Endothelial cell of umbilical vein (primary cell): ENCODE measurements around the gene TRPM1. TPM values are rescaled to one million over a fixed set of nuclear protein-coding genes. Genes with fewer than 3 reads are reported as not detected.

Experiments used
- BruUV-seq: library from RNA; stranded (reverse); fragments of 400-500 nt; replicated peaks from 2 replicates; lab custom pipeline; 2021; lab: Mats Ljungman, UMichigan
- CTCF ChIA-PET: fragments of 300-600, 350-600 bp; sonication (Branson Sonifier 250); formaldehyde crosslinking; loops from one replicate; lab custom pipeline; 2021; ENCODE audit warnings: antibody characterized with exemption, inconsistent platforms; lab: Charles Lee
- POLR2A ChIA-PET: fragments of 300-600, 350-600 bp; sonication (Branson Sonifier 250); formaldehyde crosslinking; loops from one replicate; lab custom pipeline; 2021; ENCODE audit warnings: antibody characterized with exemption, inconsistent platforms; lab: Charles Lee
- DNase-seq: peaks from one replicate; pipeline ENCODE4 v3.0.0-alpha.2; 2011; ENCODE audit warnings: low read depth, low spot score
- FAIRE-seq: peaks from 2 replicates; lab custom pipeline; 2011; peaks lifted over from hg19 to GRCh38; lab: Jason Lieb, UNC
- H2AFZ ChIP-seq: 2 replicates; pipeline ENCODE4 v1.6.0; 2012; ENCODE audit warnings: low read depth, low read length, control low read depth, inconsistent platforms
- H3K27ac ChIP-seq: 2 replicates; pipeline ENCODE4 v1.5.1; 2011; ENCODE audit warnings: low read depth, mild to moderate bottlenecking, control low read depth, low read length, moderate library complexity; ENCODE audit not compliant: insufficient read depth
- H3K27me3 ChIP-seq, 2 experiments: 2 replicates each; pipeline versions ENCODE4 v1.6.0 to v1.6.1; 2011; ENCODE audit warnings: low read length in 2 of 2, mixed read lengths in 1 of 2; ENCODE audit not compliant: control insufficient read depth in 2 of 2, insufficient read depth in 2 of 2
- H3K36me3 ChIP-seq, 2 experiments: 2 replicates in 1 of 2; 3 replicates in 1 of 2; pipeline ENCODE4 v1.5.1; 2011; ENCODE audit warnings: low read length in 2 of 2, mild to moderate bottlenecking in 1 of 2, moderate library complexity in 1 of 2; ENCODE audit not compliant: control insufficient read depth in 2 of 2, insufficient read depth in 2 of 2; ENCODE audit errors: extremely low read depth in 1 of 2
- H3K4me1 ChIP-seq: 3 replicates; pipeline ENCODE4 v1.5.1; 2011; ENCODE audit warnings: mild to moderate bottlenecking, low read length; ENCODE audit not compliant: control insufficient read depth, insufficient read depth; ENCODE audit errors: extremely low read depth
- H3K4me2 ChIP-seq: 2 replicates; pipeline ENCODE4 v1.6.1; 2011; ENCODE audit warnings: low read length, control low read depth, mixed read lengths; ENCODE audit not compliant: insufficient read depth
- H3K4me3 ChIP-seq, 3 experiments: fragments of 200-600 bp in 1 of 3; sonication (generic), shearing (Covaris generic) in 1 of 3; replicated peaks in 1 of 3; 2 replicates each; pipeline ENCODE4 v1.5.1; 2011 to 2016; ENCODE audit warnings: control low read depth in 3 of 3, low read length in 3 of 3, mild to moderate bottlenecking in 2 of 3, inconsistent platforms in 1 of 3, low read depth in 1 of 3, moderate library complexity in 1 of 3; ENCODE audit not compliant: insufficient read depth in 1 of 3
- H3K79me2 ChIP-seq: 2 replicates; pipeline ENCODE4 v1.6.0; 2012; ENCODE audit warnings: low read length, inconsistent platforms; ENCODE audit not compliant: control insufficient read depth, insufficient read depth
- H3K9ac ChIP-seq: replicated peaks from 2 replicates; pipeline ENCODE3; 2011; ENCODE audit warnings: low read length, control low read depth; ENCODE audit not compliant: insufficient read depth; ENCODE audit errors: extremely low read depth
- H3K9me1 ChIP-seq: replicated peaks from 3 replicates; pipeline ENCODE4 v1.6.0; 2011; ENCODE audit warnings: mild to moderate bottlenecking, low read length; ENCODE audit not compliant: control insufficient read depth, insufficient read depth; ENCODE audit errors: extremely low read depth
- H3K9me3 ChIP-seq: replicated peaks from 2 replicates; pipeline ENCODE4 v1.5.1; 2012; ENCODE audit warnings: low read length, inconsistent platforms; ENCODE audit not compliant: control insufficient read depth, insufficient read depth
- H4K20me1 ChIP-seq: replicated peaks from 2 replicates; pipeline ENCODE3; 2011; ENCODE audit warnings: mild to moderate bottlenecking, low read length; ENCODE audit not compliant: control insufficient read depth, insufficient read depth; ENCODE audit errors: extremely low read depth
- EZH2 ChIP-seq: IDR thresholded peaks from 2 replicates; pipeline ENCODE4 v1.6.1; 2012; ENCODE audit warnings: borderline replicate concordance, low read depth, mild to moderate bottlenecking, moderate library complexity, low read length, inconsistent platforms; ENCODE audit not compliant: severe bottlenecking
- MYC ChIP-seq: IDR thresholded peaks from one replicate; pipeline ENCODE4 v1.6.1; 2011; ENCODE audit warnings: mild to moderate bottlenecking, low read depth, low read length
- POLR2A ChIP-seq: IDR thresholded peaks from 2 replicates; pipeline ENCODE4 v1.6.1; 2012; ENCODE audit warnings: low read depth, mild to moderate bottlenecking, control low read depth, low read length
- dilution Hi-C: fragments of 300-500 bp; cut with MboI; formaldehyde crosslinking; loops from one replicate; pipeline ENCODE4 v1.15.0; 2019; ENCODE audit warnings: low sequenced_read_pairs; ENCODE audit not compliant: extremely low pct_ligation_motif_present
- intact Hi-C: fragments of 100-400 bp; cut with micrococcal nuclease; formaldehyde crosslinking; loops from one replicate; pipeline ENCODE4 v1.10.0; 2022
- polyA plus RNA-seq, 4 experiments: library from polyadenylated mRNA; depleted of rRNA in 3 of 4; stranded (reverse) in 3 of 4; unstranded in 1 of 4; fragments of >200 nt; gene quantifications; 2 replicates each; pipeline versions ENCODE4 v1.2.1 to v1.2.3, GENCODE V29; 2011 to 2012; ENCODE audit warnings: missing spikeins in 1 of 4
- total RNA-seq: library from RNA; stranded (reverse); gene quantifications from 2 replicates; pipeline ENCODE4 v1.2.3, GENCODE V29; 2021
- TF ChIP-seq, protein P1 (sequence below): IDR thresholded peaks from 2 replicates; pipeline ENCODE4 v1.6.1; 2011; ENCODE audit not compliant: insufficient read depth, insufficient read length
- TF ChIP-seq, protein P2 (sequence below), 2 donors: IDR thresholded peaks; 1 replicate in 1 of 2; 2 replicates in 1 of 2; pipeline ENCODE4 v1.5.1; 2011; ENCODE audit warnings: low read length in 2 of 2, mild to moderate bottlenecking in 2 of 2, moderate library complexity in 2 of 2, control low read depth in 1 of 2, inconsistent platforms in 1 of 2, low read depth in 1 of 2; ENCODE audit not compliant: insufficient read depth in 1 of 2; ENCODE audit errors: extremely low read depth in 1 of 2

Gene TRPM1
- total and polyA plus RNA-seq, 2 donors (not counting 3 experiments of a cell fraction or from before 2014, with no cell fraction given) = 0.19 TPM; not detected in 1

DNA sequence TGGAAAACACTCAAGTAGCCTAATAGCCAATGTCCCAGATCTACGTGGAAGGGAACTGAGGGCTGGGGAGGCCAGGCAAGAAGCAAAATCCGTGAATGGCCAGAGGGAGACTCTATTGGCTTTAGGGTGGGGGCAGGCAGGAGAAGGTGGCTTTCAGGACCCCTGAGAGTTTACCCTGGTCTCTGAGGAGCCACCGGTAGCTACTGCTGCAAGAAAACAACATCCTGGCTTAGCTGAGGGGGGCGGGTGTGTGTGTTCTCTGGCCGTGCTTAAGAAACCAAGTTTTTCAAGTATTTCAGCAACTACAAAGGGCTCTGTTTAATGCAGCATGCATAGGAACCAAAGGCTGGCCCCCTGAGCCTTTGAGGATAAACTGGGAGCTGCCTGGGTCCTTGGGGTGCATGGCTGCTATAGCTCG, 47.6 kb upstream of the TRPM1 start:
- intact Hi-C loops = loop anchor here (5.0 to 10.0 kb wide), 2 partner anchors 352 to 484 kb away; no protein-coding TSS in a partner anchor
- no peak overlapping the region for H3K4me3 ChIP-seq
- H3K9me1 ChIP-seq = no peaks in the 10 kb centered on the region
- no peak overlapping the region for H3K9ac ChIP-seq
- no peak for TF ChIP-seq POLR2A
- TF ChIP-seq, protein P1, sequence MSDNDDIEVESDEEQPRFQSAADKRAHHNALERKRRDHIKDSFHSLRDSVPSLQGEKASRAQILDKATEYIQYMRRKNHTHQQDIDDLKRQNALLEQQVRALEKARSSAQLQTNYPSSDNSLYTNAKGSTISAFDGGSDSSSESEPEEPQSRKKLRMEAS = no peak
- TF ChIP-seq, protein P2, sequence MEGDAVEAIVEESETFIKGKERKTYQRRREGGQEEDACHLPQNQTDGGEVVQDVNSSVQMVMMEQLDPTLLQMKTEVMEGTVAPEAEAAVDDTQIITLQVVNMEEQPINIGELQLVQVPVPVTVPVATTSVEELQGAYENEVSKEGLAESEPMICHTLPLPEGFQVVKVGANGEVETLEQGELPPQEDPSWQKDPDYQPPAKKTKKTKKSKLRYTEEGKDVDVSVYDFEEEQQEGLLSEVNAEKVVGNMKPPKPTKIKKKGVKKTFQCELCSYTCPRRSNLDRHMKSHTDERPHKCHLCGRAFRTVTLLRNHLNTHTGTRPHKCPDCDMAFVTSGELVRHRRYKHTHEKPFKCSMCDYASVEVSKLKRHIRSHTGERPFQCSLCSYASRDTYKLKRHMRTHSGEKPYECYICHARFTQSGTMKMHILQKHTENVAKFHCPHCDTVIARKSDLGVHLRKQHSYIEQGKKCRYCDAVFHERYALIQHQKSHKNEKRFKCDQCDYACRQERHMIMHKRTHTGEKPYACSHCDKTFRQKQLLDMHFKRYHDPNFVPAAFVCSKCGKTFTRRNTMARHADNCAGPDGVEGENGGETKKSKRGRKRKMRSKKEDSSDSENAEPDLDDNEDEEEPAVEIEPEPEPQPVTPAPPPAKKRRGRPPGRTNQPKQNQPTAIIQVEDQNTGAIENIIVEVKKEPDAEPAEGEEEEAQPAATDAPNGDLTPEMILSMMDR (IDR thresholded peaks at IDR 0.05; ENCODE audit: extremely low read depth in 1 of 2, insufficient read depth in 1 of 2, low read depth in 1 of 2, low read length in 2 of 2) = no peak
- no peak for TF ChIP-seq EZH2
- no peak for TF ChIP-seq MYC
- BruUV-seq = no TSS peak
- H4K20me1 ChIP-seq = no peaks in the 10 kb centered on the region
- H3K27ac ChIP-seq = no peak overlapping the region
- no peak overlapping the region for H3K4me2 ChIP-seq
- no peak overlapping the region for H2AFZ ChIP-seq
- dilution Hi-C loops = no loop called here
- H3K79me2 ChIP-seq = no peaks in the 10 kb centered on the region
- peaks cover 0 to 2% of the 10 kb centered on the region in 2 experiments for H3K27me3 ChIP-seq
- ChIA-PET CTCF (no interaction called here), POLR2A (no interaction called here)
- FAIRE-seq (no peak), DNase-seq (no peak)
- H3K36me3 ChIP-seq = no peaks in the 10 kb centered on the region
- H3K9me3 ChIP-seq = no peaks in the 10 kb centered on the region
- no peaks in the 10 kb centered on the region for H3K4me1 ChIP-seq
